HUDEP-2 (cell line): ENCODE results near the gene RAB43.
A peak's percentile ranks its signal among the peaks of the same experiment; 100 is the strongest.

Experiments
- DNase-seq, 76 experiments: peaks; one replicate each; lab custom pipeline; 2025; ENCODE audit not compliant: unreplicated experiment in 76 of 76; lab: John Stamatoyannopoulos, UW

The RAB43 gene

GRCh38 chr3:129040039-129040336 lies 81.6 kb downstream of the RAB43 start:
- no peak for DNase-seq

- DNase-seq: peak in 14 of 76 experiments; percentile 1 to 35 (median 14)
These were observed 82.1 kb downstream of the RAB43 start for GRCh38 chr3:129039271-129040038.

DNA sequence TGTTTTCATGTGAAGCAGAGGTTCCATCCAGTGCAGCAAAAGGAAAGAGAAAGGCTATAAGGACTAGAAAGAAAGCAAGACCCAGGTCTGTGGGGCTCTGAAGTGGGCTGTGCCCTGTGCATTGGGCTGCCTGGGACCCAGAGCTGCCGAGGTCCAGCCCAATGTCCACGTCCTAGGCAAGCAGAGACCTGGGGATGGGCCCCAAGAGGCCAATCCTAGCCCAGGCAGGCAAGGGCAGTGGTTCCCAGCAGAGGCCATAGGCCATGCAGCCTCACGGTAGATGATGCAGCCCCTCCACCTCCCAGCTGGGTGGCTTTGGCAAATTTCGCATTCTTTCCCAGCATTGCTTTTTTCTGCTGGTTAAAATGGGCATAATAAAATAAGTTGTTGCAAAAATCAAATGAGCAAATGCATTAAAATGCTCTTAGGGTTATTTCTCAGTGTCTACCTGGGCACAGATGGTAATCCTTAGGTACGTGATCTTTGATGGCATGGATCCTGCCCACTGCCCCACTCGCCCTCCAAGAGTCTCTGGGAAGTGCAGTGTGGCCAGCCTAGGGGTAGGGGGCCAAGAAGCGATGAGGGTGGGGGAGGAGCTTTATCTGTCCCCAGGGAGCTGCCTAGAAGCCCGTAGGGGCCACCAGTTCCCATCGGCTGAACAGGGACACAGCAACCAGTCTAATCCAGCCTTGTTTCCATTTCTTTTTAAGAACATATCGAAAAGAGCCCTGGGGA lies 83.3 kb downstream of the RAB43 start:
- no peak for DNase-seq
